PFSK-1 (cell line): ENCODE results near the gene CDH15.

Source experiments
- FOXP2 ChIP-seq: optimal IDR thresholded peaks from 2 replicates; pipeline ENCODE3; 2011; ENCODE audit warnings: borderline replicate concordance, control low read depth, inconsistent platforms; ENCODE audit not compliant: insufficient read depth; ENCODE audit errors: extremely low read length, extremely low read depth
- POLR2AphosphoS5 ChIP-seq: IDR thresholded peaks from 2 replicates; pipeline ENCODE4 v1.6.1; 2012; ENCODE audit warnings: low read depth, mild to moderate bottlenecking, control low read depth, low read length, moderate library complexity
- REST ChIP-seq, 2 experiments: IDR thresholded peaks; 2 replicates each; pipeline versions ENCODE4 v1.6.1 to v1.8.0; 2011 to 2012; ENCODE audit warnings: low read depth in 2 of 2, low read length in 2 of 2, control low read depth in 1 of 2, inconsistent platforms in 1 of 2, mild to moderate bottlenecking in 1 of 2, moderate library complexity in 1 of 2; ENCODE audit not compliant: insufficient read depth in 1 of 2
- SIN3A ChIP-seq: IDR thresholded peaks from 2 replicates; pipeline ENCODE4 v1.6.1; 2012; ENCODE audit warnings: mild to moderate bottlenecking, low read length, moderate library complexity, borderline replicate concordance; ENCODE audit not compliant: insufficient read depth
- TAF1 ChIP-seq: IDR thresholded peaks from 2 replicates; pipeline ENCODE4 v1.6.1; 2012; ENCODE audit warnings: low read length, control low read depth, borderline replicate concordance; ENCODE audit not compliant: insufficient read depth

Gene CDH15

GRCh38 chr16:89174877-89175276 lies 3.3 kb downstream of the CDH15 start:
- TF ChIP-seq POLR2AphosphoS5 = no peak
- no peak for TF ChIP-seq REST (IDR thresholded peaks at IDR 0.05; ENCODE audit: insufficient read depth in 1 of 2, low read depth in 2 of 2, low read length in 2 of 2)
- no peak for TF ChIP-seq FOXP2
- TF ChIP-seq TAF1 = no peak
- TF ChIP-seq SIN3A = no peak

GRCh38 chr16:89175280-89176146 lies 4.0 kb downstream of the CDH15 start:
- TF ChIP-seq POLR2AphosphoS5 (no peak), REST (IDR thresholded peaks at IDR 0.05; ENCODE audit: insufficient read depth in 1 of 2, low read depth in 2 of 2, low read length in 2 of 2) (no peak), TAF1 (no peak), SIN3A (no peak), FOXP2 (no peak)

GRCh38 chr16:89176147-89176690 lies 4.7 kb downstream of the CDH15 start:
- no peak for TF ChIP-seq FOXP2
- TF ChIP-seq TAF1 = no peak
- no peak for TF ChIP-seq POLR2AphosphoS5
- no peak for TF ChIP-seq SIN3A
- no peak for TF ChIP-seq REST (IDR thresholded peaks at IDR 0.05; ENCODE audit: insufficient read depth in 1 of 2, low read depth in 2 of 2, low read length in 2 of 2)

- TF ChIP-seq POLR2AphosphoS5 = no peak
- TF ChIP-seq SIN3A = no peak
- no peak for TF ChIP-seq TAF1
- no peak for TF ChIP-seq FOXP2
- TF ChIP-seq REST (IDR thresholded peaks at IDR 0.05; ENCODE audit: insufficient read depth in 1 of 2, low read depth in 2 of 2, low read length in 2 of 2) = no peak
Observed at GRCh38 chr16:89176717-89177116, 5.2 kb downstream of the CDH15 start.
